Measurements from ENCODE around the gene RAB33B. TPM values are rescaled to one million over a fixed set of nuclear protein-coding genes. Genes with fewer than 3 reads are reported as not detected.

RAB33B gene
- total and polyA plus RNA-seq, 10 of the 15 experiments (the other 5 are each of a cell fraction or from before 2014, with no cell fraction given) = 3.2 to 10.7 (median 7.5) TPM

GRCh38 chr4:139489638-139490037 is 35.7 kb downstream of the RAB33B start:
- no peak for ATAC-seq
- in situ Hi-C loops (cut with MboI) (no loop called here), intact Hi-C loops (cut with micrococcal nuclease; ENCODE audit: unreplicated experiment) (loop anchor here (10.0 kb wide), 1 partner anchor 165 kb away; no protein-coding TSS in a partner anchor)
- ChIA-PET POLR2A (no interaction called here), CTCF (no interaction called here), SMC1A (ENCODE audit: uncharacterized antibody, unreplicated experiment) (no interaction called here), RAD21 (ENCODE audit: unreplicated experiment) (no interaction called here)
- Histone ChIP-seq H3K9ac (ENCODE audit: control insufficient read depth, insufficient read depth, low read length) (no peak overlapping the region), H3K27ac (ENCODE audit: control insufficient read depth, insufficient read depth) (no peak overlapping the region), H3K9me3 (replicated peaks; ENCODE audit: control insufficient read depth, insufficient read depth, low read length) (no peaks in the 10 kb centered on the region), H3K4me1 (ENCODE audit: control insufficient read depth, insufficient read depth, low read length) (no peaks in the 10 kb centered on the region), H2AFZ (ENCODE audit: control insufficient read depth, low read depth, low read length) (no peak overlapping the region), H3K4me3 (no peak overlapping the region), H3K79me2 (ENCODE audit: control insufficient read depth, insufficient read depth, low read length) (no peaks in the 10 kb centered on the region), H4K20me1 (ENCODE audit: control insufficient read depth, insufficient read depth) (no peaks in the 10 kb centered on the region), H3K36me3 (ENCODE audit: control insufficient read depth in 2 of 2, insufficient read depth in 2 of 2, low read length in 1 of 2) (no peaks in the 10 kb centered on the region), H3K4me2 (ENCODE audit: control insufficient read depth, insufficient read depth) (no peak overlapping the region), H3K27me3 (replicated peaks in 1 of 2; ENCODE audit: control insufficient read depth in 2 of 2, insufficient read depth in 2 of 2, low read length in 1 of 2) (no peaks in the 10 kb centered on the region)
- FAIRE-seq = no peak
- DNase-seq (ENCODE audit: low read depth, low spot score) = no peak
- BruUV-seq (replicated peaks) = no TSS peak
- no peak for TF ChIP-seq ZNF384 (IDR thresholded peaks at IDR 0.05; ENCODE audit: borderline replicate concordance, low read depth, low read length)
- no peak for TF ChIP-seq SIN3A (IDR thresholded peaks at IDR 0.05; ENCODE audit: low read depth, low read length)
- TF ChIP-seq CEBPB (IDR thresholded peaks at IDR 0.05; ENCODE audit: borderline replicate concordance in 1 of 2, low read depth in 2 of 2, low read length in 2 of 2) = no peak
- no peak for TF ChIP-seq MEF2B (IDR thresholded peaks at IDR 0.05; ENCODE audit: partially characterized antibody, poor library complexity, severe bottlenecking)
- TF ChIP-seq ASH2L (IDR thresholded peaks at IDR 0.05; ENCODE audit: borderline replicate concordance, low read depth) = no peak
- no peak for TF ChIP-seq TAF1 (IDR thresholded peaks at IDR 0.05; ENCODE audit: borderline replicate concordance, low read depth, low read length)
- TF ChIP-seq EZH2 (IDR thresholded peaks at IDR 0.05; ENCODE audit: borderline replicate concordance, control insufficient read depth, low read depth, low read length) = no peak
- TF ChIP-seq CUX1 (IDR thresholded peaks at IDR 0.05; ENCODE audit: insufficient replicate concordance, low read depth, low read length) = no peak
- no peak for TF ChIP-seq E2F8 (IDR thresholded peaks at IDR 0.05; ENCODE audit: low read depth, partially characterized antibody)
- no peak for TF ChIP-seq POU2F2 (IDR thresholded peaks at IDR 0.05; ENCODE audit: borderline replicate concordance, low read depth, low read length)
- TF ChIP-seq WRNIP1 (IDR thresholded peaks at IDR 0.05; ENCODE audit: borderline replicate concordance, low read depth, low read length) = no peak
- no peak for TF ChIP-seq CBX3 (IDR thresholded peaks at IDR 0.05; ENCODE audit: borderline replicate concordance, low read depth)
- TF ChIP-seq SPI1 (IDR thresholded peaks at IDR 0.05; ENCODE audit: borderline replicate concordance, insufficient read depth, low read depth, low read length) = no peak
- TF ChIP-seq ZNF622 (IDR thresholded peaks at IDR 0.05) = no peak
- no peak for TF ChIP-seq NRF1 (conservative IDR thresholded peaks at IDR 0.05; ENCODE audit: low read depth, low read length)
- TF ChIP-seq SMC3 (IDR thresholded peaks at IDR 0.05; ENCODE audit: borderline replicate concordance, low read length) = no peak
- no peak for TF ChIP-seq BMI1 (IDR thresholded peaks at IDR 0.05; ENCODE audit: borderline replicate concordance)

All from GM12878 (cell line).